ENCODE measurements around the gene ZNF621.

The ZNF621 gene

DNA sequence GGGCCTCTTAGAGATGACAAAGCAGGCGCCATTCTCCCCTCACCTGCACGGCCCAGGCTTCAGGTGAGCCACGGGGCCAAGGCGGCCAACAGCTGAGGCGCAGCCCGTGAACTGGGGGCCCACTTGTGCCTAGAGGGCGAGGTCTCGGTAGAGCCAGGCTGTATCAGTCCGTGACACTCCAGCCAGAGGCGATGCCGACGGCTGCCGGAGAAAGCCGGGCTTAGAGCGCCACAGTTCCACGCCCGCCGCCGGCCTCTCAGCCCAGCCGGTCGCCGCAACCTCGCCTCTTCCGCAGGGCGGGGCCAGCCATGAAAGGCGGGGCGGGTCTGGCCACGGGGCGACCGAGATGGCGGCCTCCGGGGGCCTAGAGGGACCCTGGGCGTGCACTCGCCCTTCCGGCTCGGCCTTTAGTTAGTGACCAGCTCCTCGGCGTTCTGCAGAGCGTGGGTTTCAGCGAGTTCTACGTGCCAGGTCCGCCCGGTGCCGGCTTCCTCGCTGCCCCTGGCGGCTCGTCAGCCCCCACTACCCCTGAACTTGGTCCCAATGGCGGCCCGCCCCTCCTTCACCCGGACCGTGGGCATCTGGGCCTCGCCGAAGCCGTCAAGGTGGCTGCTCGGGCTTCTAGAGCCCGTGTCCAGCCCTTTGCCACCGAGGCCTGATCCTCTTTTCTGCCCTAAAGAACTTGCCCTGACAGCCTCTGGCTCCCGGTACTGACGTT is at the start of gene ZNF621:
Gene ZNF621, plus strand, starts transcription at position 393 of the 718 bp plus-strand sequence. CDS start 881 bp downstream, outside the sequence.
- peak; percentile 89 for DNase-seq (ENCODE audit: low read depth)

DNA sequence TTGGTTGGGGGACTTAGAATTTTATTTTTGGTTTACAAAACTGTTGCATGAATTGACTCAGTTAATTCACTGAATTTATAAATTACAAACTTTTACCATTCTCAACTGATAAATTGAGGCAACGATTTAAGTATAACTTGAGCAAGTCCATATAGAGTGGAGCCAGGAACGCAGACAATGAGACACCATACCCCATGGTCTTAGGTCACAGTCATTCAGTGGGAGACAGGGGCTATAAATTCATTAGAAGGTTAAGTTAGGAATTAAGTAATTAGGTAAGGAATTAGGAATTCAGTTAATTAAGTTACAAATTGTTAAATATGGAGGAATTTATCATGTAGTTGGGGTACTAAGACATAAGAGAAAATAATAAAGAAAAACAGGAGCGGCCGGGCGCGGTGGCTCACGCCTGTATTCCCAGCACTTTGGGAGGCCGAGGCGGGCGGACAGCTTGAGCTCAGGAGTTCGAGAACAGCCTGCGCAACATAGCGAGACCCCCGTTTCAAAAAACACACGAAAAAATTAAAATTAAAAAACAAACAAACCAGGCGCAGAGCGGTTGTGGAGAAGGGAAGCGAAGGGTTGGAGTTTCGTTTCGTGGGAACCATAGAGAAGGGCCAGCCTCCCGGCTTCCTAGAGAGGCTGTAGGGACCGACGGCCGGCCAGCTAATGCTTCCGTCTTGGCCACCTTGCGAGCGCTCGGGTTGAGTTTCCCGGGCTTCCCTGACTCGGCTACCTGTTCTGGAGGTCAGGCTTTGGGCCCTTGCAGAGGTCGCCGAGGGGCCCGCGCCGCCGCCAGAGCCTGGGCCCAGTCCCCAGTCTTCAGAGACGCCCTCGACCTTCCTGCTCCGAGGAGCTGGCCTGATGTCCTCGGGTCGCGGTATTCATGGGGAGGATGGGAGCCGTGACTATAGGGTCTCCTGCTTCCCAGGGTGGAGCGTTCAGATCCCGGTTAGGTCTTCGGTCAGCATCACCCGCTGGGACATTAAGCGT is 48.0 kb upstream of the ZNF621 start, which contains the start of gene ZNF619:
Gene ZNF619, plus strand, starts transcription at position 645 of the 993 bp plus-strand sequence. CDS start 858 bp downstream, outside the sequence.
- DNase-seq (ENCODE audit: low read depth): peak; percentile 78

DNA sequence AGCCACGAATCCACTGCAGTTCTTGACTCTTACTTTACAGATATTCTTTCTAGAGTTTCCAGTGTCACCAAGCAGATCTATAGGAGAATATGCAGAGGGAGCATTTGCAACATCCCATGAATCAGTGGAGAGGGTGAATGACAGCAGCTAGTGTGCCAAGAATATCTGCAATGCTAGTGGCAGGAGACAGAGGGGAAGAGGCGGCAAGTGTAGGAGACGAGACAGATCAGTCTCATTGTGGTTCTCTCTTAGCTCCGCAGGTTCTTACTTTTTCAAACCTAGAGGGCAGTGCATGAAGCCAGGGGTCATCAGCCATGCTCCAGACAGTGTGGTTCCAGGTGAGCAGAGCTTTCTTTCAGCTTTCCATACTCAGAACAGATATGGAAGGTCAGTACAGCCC is 47.1 kb upstream of the ZNF621 start:
- peak; percentile 26 for DNase-seq (ENCODE audit: low read depth)

DNA sequence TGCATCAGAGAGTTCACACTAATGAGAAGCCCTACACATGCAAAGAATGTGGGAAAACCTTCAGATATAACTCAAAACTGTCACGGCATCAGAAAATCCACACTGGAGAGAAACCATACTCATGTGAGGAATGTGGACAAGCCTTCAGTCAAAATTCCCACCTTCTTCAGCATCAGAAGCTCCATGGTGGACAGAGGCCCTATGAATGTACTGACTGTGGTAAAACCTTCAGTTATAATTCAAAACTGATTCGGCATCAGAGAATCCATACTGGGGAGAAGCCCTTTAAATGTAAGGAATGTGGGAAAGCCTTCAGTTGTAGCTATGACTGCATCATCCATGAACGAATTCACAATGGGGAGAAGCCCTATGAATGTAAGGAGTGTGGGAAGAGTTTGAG is 37.6 kb upstream of the ZNF621 start:
- DNase-seq (ENCODE audit: low read depth): no peak

DNA sequence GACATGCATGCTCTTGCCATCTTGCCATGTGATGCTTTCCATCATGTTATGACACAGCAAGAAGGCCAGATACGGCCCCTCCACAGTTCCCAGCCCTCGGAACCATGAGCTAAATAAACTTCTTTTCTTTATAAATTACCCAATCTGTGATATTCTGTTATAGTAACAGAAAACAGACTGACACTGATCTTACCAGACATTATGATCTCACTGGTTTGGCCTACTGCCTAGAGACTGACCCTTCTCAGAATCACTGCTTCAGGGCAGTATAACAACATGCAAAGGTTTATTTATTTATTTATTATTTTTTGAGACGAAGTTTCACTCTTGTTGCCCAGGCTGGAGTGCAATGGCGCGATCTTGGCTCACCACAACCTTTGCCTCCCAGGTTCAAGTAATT is 33.8 kb upstream of the ZNF621 start:
- DNase-seq (ENCODE audit: low read depth): peak; percentile 29

DNA sequence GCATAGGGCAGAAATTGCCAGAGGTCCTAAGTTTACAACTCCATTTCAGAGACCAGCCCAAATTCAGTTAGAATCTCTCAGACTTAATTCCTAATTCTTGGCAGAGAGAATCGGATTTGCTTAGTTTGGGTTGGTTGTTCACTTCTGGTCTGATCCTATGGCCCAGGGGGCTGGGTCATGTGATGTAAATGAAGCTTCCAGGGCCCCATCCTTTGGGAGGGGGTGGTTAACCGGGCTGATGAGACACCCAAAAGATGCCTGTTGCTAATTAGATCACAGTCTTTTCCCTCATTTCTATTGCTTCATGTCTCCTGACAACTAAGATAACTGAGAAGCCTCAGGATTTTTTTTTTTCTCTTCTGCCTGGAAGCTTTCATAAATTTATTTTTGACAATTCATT is 30.1 kb upstream of the ZNF621 start:
- no peak for DNase-seq (ENCODE audit: low read depth)

DNA sequence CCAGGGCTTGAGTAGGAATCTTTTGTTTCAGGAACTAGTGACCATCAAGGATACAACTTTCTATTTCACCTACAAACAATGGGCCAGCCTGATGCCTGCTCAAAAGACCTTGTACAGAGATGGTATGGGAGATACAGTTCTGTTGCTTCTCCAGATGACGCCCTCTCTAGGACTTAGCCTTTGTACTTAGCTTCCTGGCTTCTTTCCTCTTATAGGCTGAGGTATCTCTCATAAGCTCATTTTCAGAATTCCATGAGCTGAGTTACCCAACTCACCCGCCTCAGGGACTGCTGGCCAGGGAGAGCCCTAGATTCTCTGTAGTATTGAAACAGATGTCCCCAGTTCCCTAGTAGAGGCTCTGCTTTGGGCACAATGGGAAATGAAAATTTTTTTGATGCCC is 27.5 kb upstream of the ZNF621 start:
- DNase-seq (ENCODE audit: low read depth): no peak

DNA sequence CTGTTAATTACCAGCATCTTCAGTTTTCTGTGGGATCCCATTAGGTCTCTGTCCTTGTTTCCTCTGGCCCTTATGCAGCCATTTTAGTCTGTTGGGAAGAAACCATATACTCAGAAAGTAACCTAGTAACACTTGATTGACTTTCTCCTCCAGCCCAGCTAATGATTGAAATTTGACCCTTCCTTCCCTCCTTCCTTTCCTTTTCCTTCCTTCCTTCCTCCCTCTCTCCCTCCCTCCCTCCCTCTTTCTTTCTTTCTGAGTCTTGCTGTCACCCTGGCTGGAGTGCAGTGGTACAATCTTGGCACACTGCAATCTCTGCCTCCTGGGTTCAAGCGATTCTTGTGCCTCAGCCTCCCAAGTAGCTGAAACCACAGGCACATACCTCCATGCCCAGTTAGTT is 24.8 kb upstream of the ZNF621 start:
- no peak for DNase-seq (ENCODE audit: low read depth)

DNA sequence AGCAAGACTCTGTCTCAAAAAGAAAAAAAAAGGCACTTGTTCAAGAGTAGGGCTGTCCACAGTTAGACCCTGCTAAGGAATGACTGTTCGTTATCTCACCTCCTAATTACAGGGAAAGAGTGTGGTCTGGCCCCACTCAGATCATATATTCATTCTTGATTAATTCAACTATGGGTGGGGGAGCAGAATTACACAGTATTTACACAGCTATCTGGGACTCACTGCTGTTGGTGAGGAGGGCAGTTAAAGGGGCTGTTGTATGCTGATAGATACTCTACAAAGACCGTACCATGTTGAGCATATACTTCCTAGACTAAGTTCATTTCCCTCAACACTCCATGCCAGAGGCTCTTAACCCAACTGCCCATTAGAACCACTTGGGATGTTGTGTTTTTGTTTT is 22.7 kb upstream of the ZNF621 start:
- no peak for DNase-seq (ENCODE audit: low read depth)

DNA sequence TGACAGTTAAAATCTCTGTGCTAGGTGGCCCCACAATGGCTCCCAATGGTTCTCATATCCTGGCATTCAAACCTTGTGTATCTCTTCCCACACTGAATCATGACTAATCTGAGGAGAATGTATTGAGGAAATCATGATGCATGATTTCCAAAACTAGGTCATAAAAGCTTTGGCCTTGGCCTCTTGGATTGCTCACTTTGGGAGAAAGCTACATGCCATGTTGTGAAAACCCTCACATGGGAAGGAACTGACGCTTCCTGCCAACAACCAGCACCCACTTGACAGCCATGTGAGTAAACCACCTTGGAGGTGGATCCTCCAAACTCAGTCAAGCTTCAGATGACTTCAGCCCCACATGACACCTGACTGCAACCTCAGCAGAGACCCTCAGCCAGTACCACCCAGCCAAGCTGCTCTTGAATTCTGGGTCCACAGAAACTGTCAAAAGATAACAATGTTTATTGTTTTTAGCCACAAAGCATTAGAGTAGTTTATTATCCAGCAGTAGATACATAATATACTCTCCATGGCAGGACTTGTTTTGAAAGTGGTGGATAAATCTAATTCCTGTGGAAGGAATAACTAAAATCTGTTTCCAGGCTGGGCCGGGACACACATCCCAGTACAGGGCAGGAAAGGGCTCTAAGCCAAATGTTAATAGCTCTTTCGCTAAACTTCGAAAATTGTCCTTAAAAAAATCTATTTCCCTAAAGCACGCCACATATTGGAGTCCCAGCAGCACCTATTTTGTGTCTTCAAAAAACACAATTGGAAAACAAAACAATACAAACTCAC is 19.9 kb upstream of the ZNF621 start:
- peak; percentile 98 for DNase-seq (ENCODE audit: low read depth)

DNA sequence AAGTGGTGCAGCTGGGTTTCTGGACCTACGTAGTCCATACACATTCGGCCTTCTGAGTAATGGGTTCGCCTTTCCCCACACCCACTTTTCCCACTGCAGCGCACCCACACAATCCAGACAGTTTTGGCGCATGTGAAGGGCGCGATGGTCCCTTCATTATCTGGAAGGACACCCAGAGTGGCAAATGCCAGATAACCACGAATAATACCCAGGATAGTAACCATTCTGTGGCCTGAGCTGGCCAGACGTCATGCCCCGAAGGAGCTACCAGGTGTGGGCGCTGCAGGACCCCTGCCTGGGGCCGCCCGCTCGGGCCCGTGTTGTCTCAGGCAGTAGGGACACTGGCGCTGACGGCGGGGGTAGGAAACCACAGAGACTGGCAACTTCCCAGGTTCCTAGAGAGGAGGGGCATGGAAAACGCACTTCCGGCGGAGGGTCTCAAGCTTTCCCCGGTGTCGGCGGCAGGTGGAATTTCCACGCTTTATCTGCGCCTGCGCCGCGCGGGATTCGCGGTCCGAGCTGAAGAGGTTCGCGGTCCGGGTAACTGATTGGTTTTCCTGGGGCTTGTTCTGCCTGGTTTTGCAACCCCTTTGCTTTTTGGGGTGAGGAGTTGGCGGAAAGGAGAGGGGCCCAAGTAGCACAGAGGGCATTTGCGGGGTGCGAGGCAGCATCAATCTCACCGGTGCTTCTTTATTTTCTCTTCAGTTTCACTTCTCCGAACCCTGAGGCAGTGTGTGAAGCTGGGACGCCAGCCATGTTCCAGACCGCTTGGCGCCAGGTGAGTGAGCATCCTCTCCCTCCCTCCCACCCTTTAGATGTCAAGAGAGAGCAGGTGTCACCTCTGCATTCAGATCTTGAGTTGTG is 18.9 kb upstream of the ZNF621 start, which contains the start of gene ZNF620:
Gene ZNF620, plus strand, starts transcription at position 441 of the 864 bp plus-strand sequence. Its CDS starts 314 bp downstream, at position 755.
- peak; percentile 52 for DNase-seq (ENCODE audit: low read depth)

DNA sequence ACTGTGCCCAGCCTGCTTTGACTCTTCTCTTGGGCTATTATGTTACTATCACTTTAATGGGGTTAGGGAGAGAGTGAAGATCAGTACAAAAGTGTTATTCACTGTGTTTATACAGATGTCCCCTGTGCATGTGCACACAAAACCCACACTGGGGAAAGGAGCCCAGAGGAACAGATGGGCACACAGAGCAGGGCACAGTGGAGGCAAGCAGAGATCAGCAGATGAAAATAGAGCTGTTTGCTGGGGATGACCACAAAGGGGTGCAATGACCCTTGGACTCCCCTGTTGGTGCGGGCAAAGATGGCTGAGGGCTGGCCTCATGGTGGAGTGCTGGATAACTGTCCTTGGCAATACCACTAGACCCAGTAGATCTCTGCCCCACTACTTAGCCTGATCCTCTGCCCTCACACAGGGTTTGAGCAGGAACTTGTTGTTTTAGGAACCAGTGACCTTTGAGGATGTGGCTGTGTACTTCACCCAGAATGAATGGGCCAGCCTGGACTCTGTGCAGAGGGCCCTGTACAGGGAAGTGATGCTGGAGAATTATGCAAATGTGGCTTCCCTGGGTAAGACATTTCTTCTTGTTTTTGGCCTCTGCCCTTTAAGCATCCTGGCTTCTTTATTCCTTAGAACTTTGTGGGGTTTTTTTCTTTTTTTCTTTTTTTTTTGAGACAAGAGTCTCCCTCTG is 13.6 kb upstream of the ZNF621 start:
- DNase-seq (ENCODE audit: low read depth): no peak

DNA sequence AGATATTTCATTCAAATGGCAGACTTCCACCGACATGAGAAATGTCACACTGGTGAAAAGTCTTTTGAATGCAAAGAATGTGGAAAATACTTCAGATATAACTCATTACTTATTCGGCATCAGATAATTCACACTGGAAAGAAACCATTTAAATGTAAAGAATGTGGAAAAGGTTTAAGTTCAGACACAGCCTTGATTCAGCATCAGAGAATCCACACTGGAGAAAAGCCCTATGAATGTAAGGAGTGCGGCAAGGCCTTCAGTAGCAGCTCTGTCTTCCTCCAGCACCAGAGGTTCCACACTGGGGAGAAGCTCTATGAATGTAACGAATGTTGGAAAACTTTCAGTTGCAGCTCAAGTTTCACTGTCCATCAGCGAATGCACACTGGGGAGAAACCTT is 8.6 kb upstream of the ZNF621 start:
- DNase-seq (ENCODE audit: low read depth): peak; percentile 85

DNA sequence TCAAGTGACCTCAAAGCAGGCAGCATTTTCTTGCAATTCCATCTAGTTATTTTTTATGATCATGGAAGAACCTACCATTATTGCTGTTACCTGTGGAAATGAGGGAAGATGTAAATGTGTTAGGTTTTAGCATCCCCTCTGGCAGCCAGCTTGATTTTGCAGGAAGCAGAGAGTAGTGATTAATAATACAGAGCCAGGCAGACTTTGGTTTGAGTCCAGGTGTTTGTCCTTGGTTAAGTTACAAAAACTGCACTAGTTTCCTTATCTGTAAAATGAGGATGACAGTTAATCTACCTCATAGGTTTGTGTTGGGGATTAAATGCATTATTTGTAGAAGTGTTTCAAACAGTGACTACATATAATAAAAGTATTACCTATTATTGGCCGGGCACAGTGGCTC is 6.7 kb upstream of the ZNF621 start:
- no peak for DNase-seq (ENCODE audit: low read depth)

DNA sequence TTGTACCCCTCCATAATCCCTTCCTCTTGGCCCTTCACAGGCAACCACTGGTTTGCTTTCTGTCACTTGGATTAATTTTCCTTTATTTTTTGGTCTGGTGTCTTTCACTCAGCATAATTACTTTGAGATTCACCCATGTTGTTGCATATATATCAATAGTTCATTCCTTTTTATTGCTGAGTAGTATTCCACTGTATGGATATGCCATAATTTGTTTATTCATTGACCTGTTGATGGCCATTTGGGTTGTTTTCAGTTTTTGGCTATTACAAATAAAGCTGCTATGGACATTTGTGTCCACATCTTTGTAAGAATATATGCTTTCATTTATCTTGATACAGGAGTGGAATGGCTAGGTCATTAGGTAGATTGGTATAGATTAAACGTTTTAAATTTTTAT is 5.9 kb upstream of the ZNF621 start:
- DNase-seq (ENCODE audit: low read depth): no peak

DNA sequence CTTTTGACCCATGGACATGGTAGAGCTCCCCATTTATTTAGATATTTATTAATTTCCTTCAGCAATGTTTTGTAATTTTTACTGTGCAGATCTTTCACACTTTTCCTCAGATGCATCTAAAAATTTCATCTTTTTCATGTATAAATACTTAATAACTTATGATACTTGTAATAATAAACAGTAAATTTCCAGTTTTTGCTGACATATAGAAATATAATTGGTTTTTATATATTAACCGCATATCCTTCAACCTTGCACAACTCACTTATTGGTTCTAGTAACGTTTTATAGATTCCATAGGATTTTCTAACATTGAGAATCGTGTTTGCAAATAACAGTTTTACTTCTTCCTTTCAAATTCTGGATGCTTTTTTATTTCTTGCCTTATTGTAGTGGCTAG is 3.5 kb upstream of the ZNF621 start:
- DNase-seq (ENCODE audit: low read depth): no peak

DNA sequence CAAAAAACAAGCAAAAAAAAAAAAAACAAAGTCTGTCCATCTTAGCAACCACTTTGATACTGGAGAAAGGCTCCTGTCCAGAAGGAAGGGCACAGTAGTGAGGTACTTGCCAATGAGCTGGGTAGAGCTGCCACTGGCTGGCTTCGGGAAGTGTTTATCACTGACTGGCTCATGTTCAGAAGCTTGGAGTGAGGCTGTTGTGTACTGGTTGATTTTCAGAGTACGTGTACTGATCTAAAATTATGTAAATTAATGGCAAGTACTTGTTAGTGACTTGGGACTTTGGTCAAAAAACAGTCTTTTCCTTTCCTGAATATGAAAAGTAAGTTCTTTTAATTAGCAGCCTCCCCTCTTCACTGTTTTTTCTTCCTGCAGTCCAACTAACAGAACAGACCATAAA is 979 bp upstream of the ZNF621 start:
- no peak for DNase-seq (ENCODE audit: low read depth)

DNA sequence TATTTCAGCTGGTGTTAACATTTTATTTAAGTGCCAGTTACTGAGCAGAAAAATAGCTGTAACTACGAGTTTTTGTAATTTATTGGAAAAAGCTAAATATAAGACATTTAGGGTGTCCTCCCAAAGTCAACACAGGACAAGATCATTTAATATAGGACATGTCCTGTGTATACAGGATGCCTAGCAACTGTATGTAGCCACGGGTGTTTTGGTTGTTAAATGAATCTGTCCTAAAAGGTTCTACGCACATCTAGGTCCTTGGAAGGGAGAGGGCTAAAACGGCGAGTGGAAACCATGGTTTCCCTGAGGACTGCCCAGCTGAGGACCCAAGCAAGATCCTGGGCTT is 565 bp upstream of the ZNF621 start:
- DNase-seq (ENCODE audit: low read depth): no peak

DNA sequence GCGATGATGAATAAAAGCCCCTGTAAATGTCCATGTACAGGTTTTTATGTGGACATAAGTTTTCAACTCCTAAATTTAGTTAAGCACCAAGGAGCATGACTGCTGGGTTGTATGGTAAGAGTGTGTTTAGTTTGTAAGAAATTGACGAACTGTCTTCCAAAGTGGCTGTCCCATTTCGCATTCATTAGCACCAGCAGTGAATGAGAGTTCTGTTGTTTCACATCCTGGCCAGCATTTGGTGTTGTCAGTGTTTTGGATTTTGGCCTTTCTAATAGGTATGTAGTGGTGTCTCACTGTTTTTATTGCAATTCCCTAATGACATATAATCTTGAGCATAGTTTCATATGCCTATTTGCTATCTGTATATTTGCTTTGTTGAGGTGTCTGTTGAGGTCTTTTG is 3.7 kb downstream of the ZNF621 start:
- DNase-seq (ENCODE audit: low read depth): no peak

DNA sequence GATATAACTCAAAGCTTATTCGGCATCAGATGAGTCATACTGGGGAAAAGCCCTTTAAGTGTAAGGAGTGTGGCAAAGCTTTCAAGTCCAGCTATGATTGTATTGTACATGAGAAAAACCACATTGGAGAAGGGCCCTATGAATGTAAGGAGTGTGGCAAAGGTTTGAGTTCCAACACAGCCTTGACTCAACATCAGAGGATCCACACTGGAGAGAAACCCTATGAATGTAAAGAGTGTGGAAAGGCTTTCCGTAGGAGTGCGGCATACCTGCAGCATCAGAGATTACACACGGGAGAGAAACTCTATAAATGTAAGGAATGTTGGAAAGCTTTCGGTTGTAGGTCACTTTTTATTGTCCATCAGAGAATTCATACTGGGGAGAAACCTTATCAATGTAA is 7.5 kb downstream of the ZNF621 start:
- DNase-seq (ENCODE audit: low read depth): peak; percentile 4

DNA sequence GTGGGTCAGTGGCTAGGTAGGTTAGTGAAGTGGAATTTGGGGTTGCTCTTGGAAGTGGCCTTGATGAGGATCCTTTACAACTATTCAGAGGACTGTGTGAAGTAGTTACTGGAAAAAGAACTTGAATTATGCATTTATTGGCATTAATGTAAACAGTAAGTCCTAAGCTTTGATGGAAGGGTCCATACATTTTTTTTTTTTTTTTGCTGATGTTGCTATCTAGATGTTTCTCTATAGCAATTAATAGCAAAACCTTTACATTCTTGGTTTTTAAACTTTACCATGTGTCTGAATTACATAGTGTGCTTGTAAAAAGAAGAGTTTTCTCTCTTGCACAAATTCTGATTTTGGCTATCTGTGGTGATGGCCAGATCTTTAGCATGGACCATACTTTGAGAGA is 9.5 kb downstream of the ZNF621 start:
- no peak for DNase-seq (ENCODE audit: low read depth)

Data from EH (cell line).